Activated CD8-positive, alpha-beta memory T cell treated with anti-CD3 and anti-CD28 coated beads for 48 hours (primary cell): ENCODE data around the gene ZNF35.
A peak's percentile ranks its signal among the peaks of the same experiment; 100 is the strongest.
"Not testable (repeated sequence)": the region's sequence is repeated elsewhere in the genome, so short reads cannot be mapped to it uniquely, and the experiment has no call there.

Experiments used
- DNase-seq, 3 experiments: peaks; one replicate each; pipeline ENCODE4 v3.0.0-alpha.2; 2020; ENCODE audit warnings: low read depth in 2 of 3, low spot score in 2 of 3

The ZNF35 gene

GRCh38 chr3:44648564-44649229 lies at the start of gene ZNF35:
TSS of gene ZNF35 (plus strand) at chr3:44648732. CDS start at chr3:44651068, 2,336 bp downstream.
- DNase-seq = peak in 1 of 3 experiments; percentile 13

- DNase-seq = no peak
Observed at GRCh38 chr3:44601749-44602148, 46.8 kb upstream of the ZNF35 start.

GRCh38 chr3:44612678-44613077 lies 35.9 kb upstream of the ZNF35 start:
- DNase-seq = no peak

GRCh38 chr3:44624749-44625480 lies 23.6 kb upstream of the ZNF35 start, which contains the start of gene ZNF197:
TSS of gene ZNF197 (plus strand) at chr3:44625036. CDS start at chr3:44629155, 4,119 bp downstream.
- DNase-seq = peak; percentile 40 to 45 (median 42)

GRCh38 chr3:44628716-44629115 lies 19.8 kb upstream of the ZNF35 start:
- DNase-seq = no peak

- no peak for DNase-seq
Observed at GRCh38 chr3:44632193-44632592, 16.3 kb upstream of the ZNF35 start.

GRCh38 chr3:44642337-44642736 lies 6.2 kb upstream of the ZNF35 start:
- no peak for DNase-seq

GRCh38 chr3:44643024-44643423 lies 5.5 kb upstream of the ZNF35 start:
- no peak for DNase-seq

GRCh38 chr3:44647771-44648170 lies 761 bp upstream of the ZNF35 start:
- no peak for DNase-seq

- no peak for DNase-seq
Observed at GRCh38 chr3:44649709-44650108, 1.2 kb downstream of the ZNF35 start.

- no peak for DNase-seq
Observed at GRCh38 chr3:44654039-44654438, 5.5 kb downstream of the ZNF35 start.

- DNase-seq = no peak
Observed at GRCh38 chr3:44659015-44659414, 10.5 kb downstream of the ZNF35 start.

GRCh38 chr3:44659434-44659833 lies 10.9 kb downstream of the ZNF35 start:
- no peak for DNase-seq

- DNase-seq = no peak
Observed at GRCh38 chr3:44661189-44661588, 12.7 kb downstream of the ZNF35 start.

GRCh38 chr3:44665173-44665572 lies 16.6 kb downstream of the ZNF35 start:
- DNase-seq = no peak

GRCh38 chr3:44666346-44666745 lies 17.8 kb downstream of the ZNF35 start:
- no peak for DNase-seq

- no peak for DNase-seq
Observed at GRCh38 chr3:44669760-44670159, 21.2 kb downstream of the ZNF35 start.

GRCh38 chr3:44673466-44673865 lies 24.9 kb downstream of the ZNF35 start:
- DNase-seq = not testable (repeated sequence)

GRCh38 chr3:44674211-44674610 lies 25.7 kb downstream of the ZNF35 start:
- no peak for DNase-seq

- no peak for DNase-seq
Observed at GRCh38 chr3:44678480-44679116, 30.1 kb downstream of the ZNF35 start.

GRCh38 chr3:44680921-44681455 lies 32.5 kb downstream of the ZNF35 start:
- no peak for DNase-seq
